Nephron progenitor cell (in vitro differentiated cells): ENCODE results near the gene RAN.
"Not testable (repeated sequence)": the region's sequence is repeated elsewhere in the genome, so short reads cannot be mapped to it uniquely, and the experiment has no call there.

ENCODE experiments used
- DNase-seq: peaks from one replicate; pipeline ENCODE4 v3.0.0; 2021
- H3K27ac Mint-ChIP-seq: 2 replicates; pipeline ENCODE4 v1.8.0; 2021; ENCODE audit warnings: mild to moderate bottlenecking, moderate library complexity, mixed read lengths
- H3K27me3 Mint-ChIP-seq: 2 replicates; pipeline ENCODE4 v1.8.0; 2021; ENCODE audit warnings: mild to moderate bottlenecking, low read depth, mixed read lengths; ENCODE audit not compliant: poor library complexity
- H3K36me3 Mint-ChIP-seq: 2 replicates; pipeline ENCODE4 v1.8.0; 2021; ENCODE audit warnings: low read depth, mixed read lengths
- H3K4me1 Mint-ChIP-seq: 2 replicates; pipeline ENCODE4 v1.8.0; 2021; ENCODE audit warnings: mixed read lengths
- H3K4me3 Mint-ChIP-seq: 2 replicates; pipeline ENCODE4 v1.8.0; 2021; ENCODE audit warnings: mild to moderate bottlenecking, moderate library complexity, mixed read lengths
- H3K9me3 Mint-ChIP-seq: 2 replicates; pipeline ENCODE4 v1.8.0; 2021; ENCODE audit warnings: mild to moderate bottlenecking, moderate library complexity, mixed read lengths
- CTCF ChIP-seq: fragments of 200-600 bp; sonication (generic); IDR thresholded peaks from 2 replicates; pipeline ENCODE4 v1.5.0; 2021; ENCODE audit warnings: antibody characterized with exemption

Gene RAN

GRCh38 chr12:130846369-130846768 is 25.5 kb upstream of the RAN start:
- Mint-ChIP-seq H3K4me1 (peaks cover 32% of the 10 kb centered on the region), H3K36me3 (no peaks in the 10 kb centered on the region), H3K27me3 (peaks cover 7% of the 10 kb centered on the region), H3K27ac (no peak overlapping the region), H3K4me3 (no peak overlapping the region), H3K9me3 (peaks cover 9% of the 10 kb centered on the region)
- DNase-seq: no peak
- no peak for TF ChIP-seq CTCF

GRCh38 chr12:130847112-130847511 is 24.8 kb upstream of the RAN start:
- Mint-ChIP-seq H3K4me1 (peaks cover 28% of the 10 kb centered on the region), H3K4me3 (no peak overlapping the region), H3K27ac (peak overlapping the region; percentile 52), H3K27me3 (peaks cover 7% of the 10 kb centered on the region), H3K36me3 (no peaks in the 10 kb centered on the region), H3K9me3 (peaks cover 9% of the 10 kb centered on the region)
- no peak for DNase-seq
- no peak for TF ChIP-seq CTCF

GRCh38 chr12:130848105-130848504 is 23.8 kb upstream of the RAN start:
- peaks cover 14% of the 10 kb centered on the region for H3K9me3 Mint-ChIP-seq
- not testable (repeated sequence) for H3K4me3 Mint-ChIP-seq, DNase-seq, H3K27ac Mint-ChIP-seq, H3K36me3 Mint-ChIP-seq
- H3K4me1 Mint-ChIP-seq: peaks cover 24% of the 10 kb centered on the region
- H3K27me3 Mint-ChIP-seq: peaks cover 13% of the 10 kb centered on the region

- H3K27me3 Mint-ChIP-seq: peaks cover 20% of the 10 kb centered on the region
- H3K27ac Mint-ChIP-seq, DNase-seq, H3K36me3 Mint-ChIP-seq, H3K4me3 Mint-ChIP-seq: not testable (repeated sequence)
- H3K9me3 Mint-ChIP-seq: peaks cover 14% of the 10 kb centered on the region
- peaks cover 24% of the 10 kb centered on the region for H3K4me1 Mint-ChIP-seq
Measured at GRCh38 chr12:130848785-130849305, 23.0 kb upstream of the RAN start.

- H3K27me3 Mint-ChIP-seq: peaks cover 27% of the 10 kb centered on the region
- H3K4me3 Mint-ChIP-seq: no peak overlapping the region
- TF ChIP-seq CTCF: no peak
- H3K36me3 Mint-ChIP-seq: no peaks in the 10 kb centered on the region
- H3K4me1 Mint-ChIP-seq: peaks cover 24% of the 10 kb centered on the region
- H3K9me3 Mint-ChIP-seq: peaks cover 13% of the 10 kb centered on the region
- no peak overlapping the region for H3K27ac Mint-ChIP-seq
- no peak for DNase-seq
Measured at GRCh38 chr12:130849561-130850417, 22.1 kb upstream of the RAN start.

GRCh38 chr12:130850418-130851021 is 21.3 kb upstream of the RAN start:
- H3K4me1 Mint-ChIP-seq: peaks cover 24% of the 10 kb centered on the region
- no peaks in the 10 kb centered on the region for H3K36me3 Mint-ChIP-seq
- DNase-seq: no peak
- TF ChIP-seq CTCF: no peak
- H3K27ac Mint-ChIP-seq: peak overlapping the region; percentile 20
- H3K27me3 Mint-ChIP-seq: peaks cover 33% of the 10 kb centered on the region
- no peak overlapping the region for H3K4me3 Mint-ChIP-seq
- H3K9me3 Mint-ChIP-seq: peaks cover 12% of the 10 kb centered on the region
